ENCODE measurements around the gene CYP4A22. TPM values are rescaled to one million over a fixed set of nuclear protein-coding genes. Genes with fewer than 3 reads are reported as not detected.

Gene CYP4A22
- total RNA-seq, 1 experiment from 2014 or later: not detected

DNA sequence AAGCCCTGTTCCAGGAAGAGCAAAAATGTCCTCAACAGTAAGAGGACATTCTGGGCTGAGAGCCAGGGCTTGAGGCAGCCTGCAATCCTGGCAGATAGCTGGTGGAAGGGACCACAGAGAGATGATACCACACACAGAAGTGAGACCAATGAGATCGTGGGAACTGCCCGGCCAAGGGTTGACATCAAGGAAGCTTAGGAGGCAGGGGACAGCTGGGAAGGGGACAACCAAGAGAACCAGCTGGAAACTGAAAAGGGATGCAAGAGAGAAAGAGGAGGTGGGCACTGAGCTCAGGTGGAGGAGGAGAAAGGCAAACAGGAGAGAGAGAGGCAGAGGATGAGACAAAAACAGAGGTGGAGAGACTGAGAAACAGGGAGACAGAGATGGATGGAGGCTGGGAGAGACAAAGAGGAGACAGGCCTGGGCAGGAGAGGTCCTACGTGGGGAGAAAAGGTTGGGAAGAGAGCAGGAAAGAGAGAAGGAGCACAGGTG lies 43.4 kb downstream of the CYP4A22 start:
- H3K27me3 ChIP-seq: no peaks in the 10 kb centered on the region
- H3K4me3 ChIP-seq: no peak overlapping the region
- DNase-seq: no peak
- H3K9me3 ChIP-seq: no peaks in the 10 kb centered on the region
- no peaks in the 10 kb centered on the region for H3K36me3 ChIP-seq

DNA sequence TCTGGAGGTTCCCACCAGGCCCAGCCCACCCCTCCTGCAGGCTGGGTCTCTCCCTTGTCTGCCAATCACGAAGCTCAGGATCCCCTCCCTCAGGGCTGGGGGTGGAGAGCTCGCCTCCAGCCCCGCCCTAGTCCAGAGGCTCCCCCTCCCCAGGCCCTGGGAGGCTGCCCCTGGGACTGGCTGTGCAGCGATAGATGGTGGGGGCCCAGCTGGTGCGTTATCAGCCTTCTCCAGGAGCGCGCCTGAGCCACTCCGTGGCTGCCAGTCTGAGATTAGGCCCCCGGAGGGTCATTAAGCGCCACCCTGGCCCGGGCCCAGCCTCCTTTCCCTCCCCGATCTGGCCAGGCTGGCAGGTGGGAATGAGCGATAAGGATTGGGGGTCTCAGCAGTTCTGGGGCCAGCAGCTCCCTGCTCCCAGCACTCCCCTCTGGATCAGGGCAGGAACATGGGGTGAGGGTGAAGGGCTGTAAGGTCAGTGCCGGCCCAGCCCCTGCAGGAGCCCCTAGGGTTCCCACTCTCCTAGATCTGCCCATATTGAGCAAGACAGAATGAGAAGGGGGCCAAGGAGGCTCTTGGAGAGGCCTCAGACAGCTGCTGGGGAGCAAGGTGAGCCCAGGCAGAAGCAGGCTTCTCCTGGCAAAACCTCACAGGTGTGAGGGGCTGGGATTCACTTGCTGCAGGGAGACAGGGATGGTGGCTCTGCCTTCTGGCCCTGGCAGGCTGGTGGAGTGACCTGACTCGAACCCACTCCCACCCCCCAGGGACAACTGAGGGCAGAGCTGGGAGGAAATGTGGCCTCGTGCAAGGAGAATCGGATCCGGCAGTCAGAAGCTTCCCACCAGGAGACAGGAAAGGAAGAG lies 44.1 kb downstream of the CYP4A22 start:
- DNase-seq: no peak
- H3K4me3 ChIP-seq: no peak overlapping the region
- H3K27me3 ChIP-seq: no peaks in the 10 kb centered on the region
- H3K36me3 ChIP-seq: no peaks in the 10 kb centered on the region
- no peaks in the 10 kb centered on the region for H3K9me3 ChIP-seq

DNA sequence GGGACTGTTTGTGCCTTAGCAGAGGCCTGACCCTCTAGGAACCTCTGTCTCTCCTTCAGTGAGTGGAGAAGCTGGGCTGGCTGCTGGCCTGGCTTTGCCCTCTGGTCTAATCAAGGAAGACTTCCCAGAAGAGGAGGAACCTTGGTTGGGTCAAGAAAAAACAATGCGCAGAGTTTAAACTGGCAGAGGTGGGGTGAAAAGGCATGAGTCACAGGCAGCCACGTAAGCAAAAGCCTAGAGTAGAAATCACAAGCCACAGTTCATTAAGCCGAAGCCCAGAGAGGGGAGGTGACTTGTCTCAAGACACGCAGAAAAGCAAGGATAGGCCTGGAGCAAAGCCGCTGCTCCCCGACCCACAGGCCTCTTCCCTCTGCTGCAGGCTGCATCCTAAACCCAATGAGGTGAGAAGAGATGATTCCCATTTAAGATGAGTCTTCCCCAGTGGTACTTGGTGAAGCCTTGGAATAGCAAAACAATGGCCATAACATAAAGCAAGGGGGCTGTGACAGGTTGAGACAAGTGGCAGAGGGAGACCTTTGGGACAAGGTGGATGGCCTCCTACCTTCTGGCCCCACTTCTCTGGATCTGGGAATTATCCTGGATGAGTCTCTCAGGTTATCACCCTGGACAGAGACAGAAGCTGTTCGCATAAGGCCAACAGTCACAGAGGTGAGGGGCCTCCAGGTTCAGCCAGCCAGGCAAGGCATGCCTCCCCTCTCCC lies 44.9 kb downstream of the CYP4A22 start:
- H3K36me3 ChIP-seq: no peaks in the 10 kb centered on the region
- no peaks in the 10 kb centered on the region for H3K9me3 ChIP-seq
- H3K4me3 ChIP-seq: no peak overlapping the region
- H3K27me3 ChIP-seq: no peaks in the 10 kb centered on the region
- DNase-seq: no peak

DNA sequence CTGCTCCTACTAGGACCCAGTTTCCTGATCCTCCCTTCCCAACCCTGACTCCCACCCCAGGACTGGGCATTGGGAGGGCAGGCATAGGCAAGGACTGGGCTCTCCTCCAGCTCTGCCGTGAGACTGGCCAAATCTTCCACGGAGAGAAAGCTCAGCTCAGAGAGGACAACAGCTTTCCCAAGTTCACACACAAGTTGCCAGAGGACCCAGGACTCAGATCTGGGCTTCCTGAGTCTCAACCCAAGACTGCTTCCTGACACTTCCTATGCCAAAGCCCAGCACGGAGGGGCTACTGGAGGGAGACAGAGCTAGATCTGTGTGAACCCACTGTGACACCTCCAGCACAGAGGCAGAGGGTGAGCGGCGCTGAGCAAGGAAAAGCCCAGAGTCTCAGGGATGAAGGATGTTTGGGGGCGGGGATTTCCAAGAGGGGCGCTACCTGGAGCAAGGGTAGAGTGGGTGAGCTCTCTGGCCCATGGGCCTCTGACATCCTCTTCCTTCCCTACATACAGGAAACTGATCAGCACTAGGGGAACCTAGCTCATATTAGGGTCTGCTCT lies 45.5 kb downstream of the CYP4A22 start:
- no peak for DNase-seq
- Histone ChIP-seq H3K4me3 (no peak overlapping the region), H3K36me3 (no peaks in the 10 kb centered on the region), H3K9me3 (no peaks in the 10 kb centered on the region), H3K27me3 (no peaks in the 10 kb centered on the region)

DNA sequence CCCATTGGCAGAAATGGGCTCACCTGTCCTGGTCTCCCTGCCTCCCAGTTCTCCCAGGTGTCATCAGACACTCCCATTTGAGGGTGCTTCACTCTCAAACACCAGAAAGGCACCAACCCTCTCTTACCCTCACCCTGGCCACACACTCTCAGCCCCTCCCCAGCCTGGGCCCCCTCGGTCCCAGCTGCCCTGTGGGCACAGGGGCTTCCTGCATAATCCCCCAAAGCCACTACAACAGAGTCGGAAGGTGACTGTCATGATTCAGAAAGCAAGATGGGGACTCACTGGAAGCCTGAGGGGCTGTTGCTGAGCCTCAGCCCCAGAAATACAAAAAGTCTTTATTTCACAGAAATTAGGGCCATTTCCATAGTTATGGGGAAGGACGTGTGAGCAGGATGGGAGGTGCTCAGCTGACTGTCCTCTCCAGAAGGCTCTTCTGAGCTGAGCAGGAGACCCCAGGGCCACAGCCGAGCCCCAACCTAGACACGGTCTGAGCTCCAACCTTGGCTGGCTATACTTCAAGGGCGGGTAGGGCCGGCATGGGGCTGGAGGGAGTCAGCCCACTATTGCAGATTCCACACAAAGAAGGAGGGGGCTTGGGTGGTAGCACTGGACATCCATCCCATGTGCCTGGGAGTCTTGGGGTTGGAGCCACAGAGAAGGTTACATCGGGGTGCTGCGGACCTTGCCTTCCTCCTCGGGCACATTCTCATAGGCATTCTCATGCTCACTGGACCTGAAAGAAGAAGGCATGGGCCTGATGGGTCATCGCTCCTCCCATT lies 46.3 kb downstream of the CYP4A22 start:
- H3K4me3 ChIP-seq: no peak overlapping the region
- no peak for DNase-seq
- no peaks in the 10 kb centered on the region for H3K27me3 ChIP-seq
- H3K36me3 ChIP-seq: no peaks in the 10 kb centered on the region
- H3K9me3 ChIP-seq: no peaks in the 10 kb centered on the region

DNA sequence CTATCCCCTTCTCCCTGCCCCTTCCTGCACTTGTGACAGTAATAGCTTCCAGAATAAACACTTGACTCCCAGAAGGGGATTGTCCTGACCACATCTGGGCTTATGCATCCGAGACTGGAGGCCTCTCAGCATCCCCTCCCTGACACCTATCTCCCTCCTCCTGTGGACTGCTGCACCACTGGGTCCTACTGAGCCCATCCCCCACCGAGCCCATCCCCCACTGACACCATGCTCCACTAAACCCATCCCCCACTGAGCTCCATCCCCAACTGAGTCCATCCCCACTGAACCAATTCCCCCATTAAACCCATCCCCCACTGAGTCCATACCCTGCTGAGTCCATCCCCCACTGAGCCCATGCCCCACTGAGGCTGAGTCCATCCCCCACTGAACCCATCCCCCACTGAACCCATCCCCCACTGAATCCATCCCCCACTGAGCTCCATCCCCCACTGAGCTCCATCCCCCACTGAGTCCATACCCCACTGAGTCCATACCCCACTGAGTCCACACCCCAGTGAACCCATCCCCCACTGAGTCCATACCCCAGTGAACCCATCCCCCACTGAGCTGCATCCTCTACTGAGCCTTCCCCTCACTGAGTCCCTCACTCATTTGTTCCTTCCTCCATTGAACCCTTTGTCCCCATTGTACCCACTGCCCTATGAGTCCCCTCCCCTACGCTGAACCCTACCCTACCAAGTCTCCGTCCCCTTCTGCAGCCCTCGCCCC lies 47.0 kb downstream of the CYP4A22 start:
- no peak for DNase-seq
- Histone ChIP-seq H3K27me3 (no peaks in the 10 kb centered on the region), H3K9me3 (no peaks in the 10 kb centered on the region), H3K4me3 (no peak overlapping the region), H3K36me3 (no peaks in the 10 kb centered on the region)

DNA sequence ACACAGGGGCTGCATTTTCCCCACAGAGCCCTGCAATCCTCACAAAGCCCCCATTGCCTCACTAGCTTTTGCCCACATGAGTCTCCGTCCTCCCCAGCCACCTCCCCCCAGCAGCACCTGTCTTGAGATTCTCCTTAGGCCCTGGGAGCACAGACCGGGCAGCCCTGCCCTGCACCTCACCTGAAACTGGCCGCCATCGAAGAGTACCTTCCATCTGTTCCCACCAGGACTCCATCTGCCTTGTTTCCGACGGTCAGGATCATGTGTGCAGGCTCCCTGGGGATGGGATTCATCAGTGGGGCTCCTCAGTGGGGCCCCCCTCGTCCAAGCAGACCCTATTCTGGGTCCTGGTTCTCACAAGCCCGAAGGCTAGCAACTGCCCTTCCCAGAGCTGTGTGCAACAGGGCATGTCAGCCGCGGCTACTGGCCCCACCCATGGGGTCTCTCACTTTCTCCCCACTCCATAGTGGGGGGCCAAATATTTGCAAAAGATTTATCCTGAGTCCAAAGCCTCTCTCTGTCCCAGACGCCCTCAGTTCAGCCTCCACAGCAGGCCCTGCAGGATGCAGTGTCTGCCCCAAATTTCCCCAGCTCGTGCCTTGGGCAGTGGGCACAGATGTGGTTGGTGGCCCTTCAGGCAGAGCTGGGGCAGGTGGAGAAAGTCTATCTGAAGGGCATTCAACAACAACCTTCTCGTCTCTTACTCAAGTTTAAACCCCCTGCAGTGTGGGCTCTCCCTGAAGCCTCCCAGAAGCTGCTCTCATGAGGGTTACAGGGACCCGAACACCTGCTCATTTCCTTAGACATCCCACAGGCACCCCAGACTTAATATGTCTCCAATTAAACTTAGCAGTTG lies 47.8 kb downstream of the CYP4A22 start:
- no peak overlapping the region for H3K4me3 ChIP-seq
- DNase-seq: no peak
- H3K36me3 ChIP-seq: no peaks in the 10 kb centered on the region
- H3K9me3 ChIP-seq: no peaks in the 10 kb centered on the region
- H3K27me3 ChIP-seq: no peaks in the 10 kb centered on the region

DNA sequence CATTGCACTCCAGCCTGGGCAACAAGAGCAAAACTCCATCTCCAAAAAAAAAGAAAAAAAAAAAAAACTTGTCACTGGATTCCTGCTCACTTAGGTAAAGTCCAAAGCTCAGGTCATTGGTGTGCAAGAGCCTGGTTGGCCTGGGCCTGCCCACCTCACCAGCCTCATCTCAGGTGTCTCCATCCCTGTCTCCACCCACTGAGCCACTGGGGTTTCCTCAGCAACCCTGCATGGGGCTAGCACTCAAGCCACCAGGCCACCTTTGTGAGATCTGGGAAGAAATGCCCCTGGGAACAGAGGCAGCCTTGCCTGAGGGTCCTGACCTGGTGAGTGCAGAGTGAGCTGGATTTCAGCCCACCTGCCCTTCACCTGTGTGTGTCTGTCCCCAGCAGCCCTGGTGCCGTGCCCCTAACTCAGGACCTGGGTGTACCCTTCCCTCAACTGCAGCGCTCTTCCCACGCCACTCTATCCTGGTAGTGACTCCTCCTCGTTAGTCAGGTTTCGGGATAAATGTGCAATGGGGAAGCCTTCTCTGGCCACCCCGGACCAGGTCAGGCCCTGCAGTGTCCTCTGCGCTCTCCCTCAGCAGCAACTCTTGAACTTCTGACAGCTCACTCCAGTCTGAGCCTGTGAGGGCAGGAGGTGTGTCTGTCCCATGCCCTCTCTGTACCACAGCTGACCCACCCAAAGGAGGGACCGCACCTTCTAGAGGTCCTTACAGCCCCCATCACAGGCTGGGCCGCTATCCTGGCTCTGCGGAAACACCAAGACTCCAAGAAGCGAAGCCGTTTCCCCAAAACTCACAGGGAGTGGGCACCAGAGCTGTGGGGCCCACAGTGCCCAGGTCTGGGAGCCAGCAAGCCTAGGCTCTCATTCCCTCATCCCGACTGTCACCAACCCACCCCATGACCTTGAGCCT lies 49.3 kb downstream of the CYP4A22 start:
- no peak for DNase-seq
- Histone ChIP-seq H3K4me3 (no peak overlapping the region), H3K9me3 (no peaks in the 10 kb centered on the region), H3K27me3 (no peaks in the 10 kb centered on the region), H3K36me3 (no peaks in the 10 kb centered on the region)

DNA sequence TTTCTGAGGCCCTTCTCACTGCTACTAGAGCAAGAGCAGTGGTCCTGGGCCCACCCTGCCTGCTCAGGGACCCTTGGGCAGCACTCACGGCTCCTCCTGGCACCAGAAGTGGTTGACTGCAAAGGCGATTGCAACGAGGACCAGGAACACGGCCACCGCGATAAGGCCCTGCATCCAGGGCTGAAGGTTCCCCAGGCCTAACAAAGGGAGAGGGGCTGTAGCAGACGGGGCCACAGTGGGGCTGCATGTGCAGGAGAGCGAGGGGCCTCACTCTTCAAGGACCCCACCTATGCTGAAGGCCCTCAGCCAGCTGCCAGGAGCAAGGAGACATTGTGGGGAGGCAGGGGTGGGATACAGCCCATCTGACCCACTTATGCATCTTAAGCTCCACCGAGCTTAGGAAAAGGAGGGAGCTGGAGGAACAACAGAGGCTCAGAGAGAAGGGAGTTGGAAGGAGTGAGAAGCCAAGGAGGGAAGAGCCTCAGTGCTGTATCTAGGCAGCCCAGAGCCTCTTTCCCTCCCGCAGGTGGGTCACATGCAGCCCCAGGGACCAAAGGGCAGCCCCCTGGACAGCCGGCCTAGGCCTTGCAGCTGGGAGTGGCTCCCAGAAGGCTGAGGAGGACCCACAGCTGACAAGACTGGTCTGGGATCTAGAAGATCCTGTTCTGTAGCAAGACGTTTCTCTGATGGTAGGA lies 50.1 kb downstream of the CYP4A22 start:
- Histone ChIP-seq H3K4me3 (no peak overlapping the region), H3K9me3 (no peaks in the 10 kb centered on the region), H3K27me3 (no peaks in the 10 kb centered on the region), H3K36me3 (no peaks in the 10 kb centered on the region)
- DNase-seq: no peak

DNA sequence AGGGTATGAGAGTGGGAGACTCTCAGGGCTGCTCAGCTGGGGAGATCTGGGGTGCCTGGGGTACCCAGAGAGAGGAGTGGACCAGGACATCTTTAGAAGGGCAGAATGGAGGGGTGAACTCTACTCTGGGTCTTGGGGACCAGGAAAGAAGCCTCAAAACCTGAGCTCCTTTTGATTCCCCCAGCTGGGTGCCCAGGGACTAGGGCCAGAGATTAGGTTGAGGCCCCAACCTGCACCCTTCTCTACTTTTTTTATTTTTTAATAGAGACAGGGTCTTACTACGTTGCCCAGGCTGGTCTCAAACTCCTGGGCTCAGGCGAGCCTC lies 50.6 kb downstream of the CYP4A22 start:
- Histone ChIP-seq H3K36me3 (no peaks in the 10 kb centered on the region), H3K4me3 (no peak overlapping the region), H3K9me3 (no peaks in the 10 kb centered on the region), H3K27me3 (no peaks in the 10 kb centered on the region)
- DNase-seq: no peak

DNA sequence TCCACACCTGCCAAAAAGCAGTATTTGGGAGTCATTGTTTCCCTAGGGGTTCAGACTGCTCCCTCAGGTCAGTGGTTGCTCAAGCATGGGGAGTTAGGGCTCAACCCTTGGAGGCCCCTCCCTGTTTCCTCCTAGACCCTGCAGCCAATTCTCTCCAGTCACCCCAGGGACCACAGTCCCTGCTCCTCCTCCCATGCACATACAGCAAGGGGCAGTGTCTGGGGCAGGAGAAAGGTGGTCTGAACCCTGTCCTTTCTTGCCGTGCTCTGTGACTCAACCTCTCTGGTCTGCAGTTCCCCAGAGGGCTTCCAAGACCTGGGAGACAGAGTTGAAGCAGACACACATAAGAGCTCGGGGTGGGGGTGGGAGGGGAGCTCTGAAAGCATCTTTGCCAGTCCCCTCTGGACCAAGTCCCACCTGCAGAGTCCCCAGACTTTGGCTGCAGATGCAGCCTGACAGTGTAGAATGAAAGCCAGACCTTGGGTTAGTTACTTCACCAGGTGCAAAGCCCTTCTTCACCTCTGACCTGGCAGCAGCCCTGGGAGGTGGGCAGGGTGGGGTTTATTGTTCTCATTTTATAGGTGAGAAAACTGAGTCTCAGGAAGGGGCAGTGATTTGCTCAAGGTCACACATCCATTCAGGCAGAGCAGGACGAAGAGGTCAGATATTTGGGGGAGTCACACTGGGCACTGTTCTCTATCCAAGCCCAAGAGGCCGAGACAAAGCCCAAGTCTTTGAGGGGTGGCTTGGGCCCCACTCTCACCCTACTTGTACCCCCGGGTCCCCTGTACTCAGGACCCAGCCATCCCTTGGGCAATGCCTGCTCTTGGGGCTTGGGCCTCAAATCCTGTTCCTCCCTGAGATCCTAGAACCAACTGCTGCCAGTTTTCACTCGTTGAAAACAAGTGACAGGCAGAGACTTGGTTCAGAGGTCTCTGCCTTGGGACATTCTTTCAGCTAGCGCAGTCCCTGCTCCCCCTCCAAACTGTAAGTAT lies 51.8 kb downstream of the CYP4A22 start:
- H3K27me3 ChIP-seq: no peaks in the 10 kb centered on the region
- no peak for DNase-seq
- H3K36me3 ChIP-seq: no peaks in the 10 kb centered on the region
- H3K9me3 ChIP-seq: no peaks in the 10 kb centered on the region
- no peak overlapping the region for H3K4me3 ChIP-seq

DNA sequence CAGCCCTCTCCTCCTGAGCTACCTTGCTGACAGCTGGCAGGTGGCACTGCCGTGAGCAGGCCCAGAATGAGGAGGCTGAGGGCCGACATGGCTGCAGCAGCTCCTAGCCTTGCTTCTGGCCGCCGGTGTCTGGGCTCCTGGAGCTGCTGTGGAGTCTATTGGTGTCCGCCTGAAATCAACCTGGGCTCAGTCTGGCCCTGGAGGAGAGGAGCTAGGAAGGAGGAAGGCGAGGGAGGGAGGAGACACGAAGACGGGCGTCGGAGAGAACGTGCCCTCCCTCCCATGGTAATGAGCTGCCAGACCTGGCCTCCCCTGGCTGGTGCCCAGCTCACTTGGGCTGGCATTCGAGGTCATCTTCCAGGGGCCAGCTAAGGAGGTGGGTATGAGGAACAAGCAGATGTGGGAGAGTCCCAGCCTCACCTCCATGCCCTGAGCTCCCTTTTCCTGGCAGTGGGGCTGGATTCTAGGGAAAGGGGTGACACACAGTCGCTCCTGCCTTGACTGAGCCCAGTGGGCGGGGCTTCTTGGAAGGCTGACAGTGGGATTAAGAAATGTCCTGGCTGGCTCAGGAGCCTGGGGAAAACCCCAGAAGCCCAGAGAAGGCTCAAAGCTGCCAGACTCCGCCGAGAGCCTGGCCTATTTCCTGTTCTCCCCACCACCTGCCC lies 52.7 kb downstream of the CYP4A22 start, which contains the start of gene PDZK1IP1:
Gene PDZK1IP1, minus strand, starts transcription at position 193 of the 665 bp plus-strand sequence. Its CDS starts 104 bp downstream, at position 89.
- peak; percentile 89 for DNase-seq
- no peaks in the 10 kb centered on the region for H3K9me3 ChIP-seq
- H3K4me3 ChIP-seq: no peak within 1 kb of the TSS
- H3K36me3 ChIP-seq: no peaks in the 10 kb centered on the region
- no peaks in the 10 kb centered on the region for H3K27me3 ChIP-seq

DNA sequence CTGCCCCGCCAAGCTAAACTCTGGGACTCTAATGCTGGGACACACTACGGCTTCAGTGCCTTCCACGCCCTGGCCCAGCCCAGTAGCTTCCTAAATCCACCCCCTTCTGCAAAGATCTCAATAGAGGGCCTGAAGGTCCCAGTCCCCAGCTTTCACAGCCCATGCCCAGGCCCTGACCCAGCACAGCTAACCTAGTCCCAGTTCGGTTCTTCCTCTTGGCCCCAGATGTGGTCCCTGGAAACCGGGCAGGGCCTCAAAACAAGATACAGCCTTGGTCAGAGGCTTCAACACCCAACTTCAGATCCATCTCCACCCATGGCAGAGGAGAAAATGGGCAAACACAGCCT lies 53.2 kb downstream of the CYP4A22 start:
- Histone ChIP-seq H3K27me3 (no peaks in the 10 kb centered on the region), H3K36me3 (no peaks in the 10 kb centered on the region), H3K4me3 (no peak overlapping the region), H3K9me3 (no peaks in the 10 kb centered on the region)
- DNase-seq: no peak
